Measurements from ENCODE around the gene SMTN.
A peak's percentile ranks its signal among the peaks of the same experiment; 100 is the strongest.
"Not testable (repeated sequence)": the region's sequence is repeated elsewhere in the genome, so short reads cannot be mapped to it uniquely, and the experiment has no call there.

The SMTN gene

DNA sequence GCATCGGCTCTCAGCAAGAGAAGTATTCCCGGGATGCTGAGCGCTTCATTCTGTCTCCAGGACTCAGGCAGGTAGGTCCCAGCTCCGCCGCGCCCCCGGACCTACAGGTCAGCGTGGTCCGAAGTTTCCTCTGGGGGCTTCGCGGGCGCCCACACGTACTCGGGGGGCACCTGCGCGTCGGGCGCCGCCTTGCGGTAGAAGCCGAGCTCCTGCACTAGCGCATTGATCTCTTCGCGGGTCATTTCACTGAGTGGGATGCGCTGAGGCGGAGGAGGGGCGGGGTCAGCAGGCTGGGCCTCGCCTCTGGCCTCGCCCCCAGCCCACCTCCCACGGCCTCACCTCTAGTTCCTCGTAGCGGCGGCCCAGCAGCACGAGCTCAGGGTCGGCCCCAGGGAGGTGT lies 23.8 kb downstream of the SMTN start:
- no peak overlapping the region for H3K27ac ChIP-seq
- TF ChIP-seq, protein P1, sequence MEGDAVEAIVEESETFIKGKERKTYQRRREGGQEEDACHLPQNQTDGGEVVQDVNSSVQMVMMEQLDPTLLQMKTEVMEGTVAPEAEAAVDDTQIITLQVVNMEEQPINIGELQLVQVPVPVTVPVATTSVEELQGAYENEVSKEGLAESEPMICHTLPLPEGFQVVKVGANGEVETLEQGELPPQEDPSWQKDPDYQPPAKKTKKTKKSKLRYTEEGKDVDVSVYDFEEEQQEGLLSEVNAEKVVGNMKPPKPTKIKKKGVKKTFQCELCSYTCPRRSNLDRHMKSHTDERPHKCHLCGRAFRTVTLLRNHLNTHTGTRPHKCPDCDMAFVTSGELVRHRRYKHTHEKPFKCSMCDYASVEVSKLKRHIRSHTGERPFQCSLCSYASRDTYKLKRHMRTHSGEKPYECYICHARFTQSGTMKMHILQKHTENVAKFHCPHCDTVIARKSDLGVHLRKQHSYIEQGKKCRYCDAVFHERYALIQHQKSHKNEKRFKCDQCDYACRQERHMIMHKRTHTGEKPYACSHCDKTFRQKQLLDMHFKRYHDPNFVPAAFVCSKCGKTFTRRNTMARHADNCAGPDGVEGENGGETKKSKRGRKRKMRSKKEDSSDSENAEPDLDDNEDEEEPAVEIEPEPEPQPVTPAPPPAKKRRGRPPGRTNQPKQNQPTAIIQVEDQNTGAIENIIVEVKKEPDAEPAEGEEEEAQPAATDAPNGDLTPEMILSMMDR (conservative IDR thresholded peaks at IDR 0.05): no peak

DNA sequence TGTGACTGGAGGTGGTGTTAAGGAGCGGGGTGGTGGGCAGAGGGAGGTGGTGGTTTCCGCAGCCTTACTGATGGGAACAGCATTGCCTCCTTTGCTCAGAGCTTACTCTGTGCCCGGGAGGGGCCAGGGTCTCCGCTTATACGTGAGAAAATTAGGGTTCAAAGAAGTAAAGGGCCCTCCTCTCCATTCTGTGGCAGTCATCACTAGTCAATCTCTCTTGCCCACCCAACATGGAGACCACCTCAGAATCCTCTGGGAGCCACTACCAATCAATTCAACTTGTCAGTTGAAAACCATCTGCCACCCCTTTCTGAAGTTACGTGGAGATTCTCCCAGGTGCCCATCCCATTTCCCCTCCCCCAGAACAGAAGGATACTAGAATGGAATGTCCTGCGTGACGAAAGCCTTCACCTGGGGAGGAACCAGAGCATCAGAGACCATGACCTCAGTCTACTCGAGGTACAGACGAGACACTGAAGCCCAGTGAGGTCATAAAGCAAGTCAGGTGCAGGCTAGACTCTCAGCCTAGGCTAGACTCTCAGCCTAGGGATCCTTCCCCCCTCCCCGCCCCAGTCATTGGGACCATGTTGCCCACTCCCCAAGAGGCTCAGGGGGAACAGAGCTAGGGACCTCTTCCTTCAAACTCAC lies 24.3 kb downstream of the SMTN start:
- peak overlapping the region; percentile 80; the same call in 1 of the 2 replicates for H3K27ac ChIP-seq
- TF ChIP-seq ZFX (IDR thresholded peaks at IDR 0.05): no peak
- TF ChIP-seq, protein P1 (conservative IDR thresholded peaks at IDR 0.05): no peak

DNA sequence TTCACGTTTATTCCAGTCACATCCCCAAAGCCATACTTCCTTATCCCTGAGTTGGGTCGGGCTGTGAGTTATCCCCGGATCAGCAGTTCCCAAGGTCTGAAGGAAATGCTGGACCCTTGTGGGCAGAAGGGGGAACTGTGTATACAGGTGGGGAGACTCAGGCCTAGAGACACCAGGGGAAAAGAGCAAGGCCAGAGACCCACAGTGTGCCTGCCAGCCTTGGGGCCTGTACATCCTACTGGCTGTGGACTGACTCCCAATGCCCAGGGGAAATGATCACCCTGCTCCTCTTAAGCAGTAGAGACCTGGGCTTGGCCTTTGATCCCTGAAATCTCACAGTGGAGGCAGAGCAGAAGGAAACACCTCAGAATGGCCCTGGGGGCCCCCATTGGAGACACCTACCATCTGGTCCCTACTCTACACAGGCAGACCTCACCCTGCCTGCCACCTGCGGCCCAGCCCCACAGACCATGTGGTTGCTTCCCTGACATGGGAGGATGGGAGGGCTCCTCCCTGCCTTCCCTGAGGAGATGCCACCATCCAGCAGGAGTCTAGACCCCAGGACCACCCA lies 25.0 kb downstream of the SMTN start:
- H3K27ac ChIP-seq: peak overlapping the region; percentile 80
- TF ChIP-seq ZFX (IDR thresholded peaks at IDR 0.05): no peak
- TF ChIP-seq, protein P1 (conservative IDR thresholded peaks at IDR 0.05): no peak

DNA sequence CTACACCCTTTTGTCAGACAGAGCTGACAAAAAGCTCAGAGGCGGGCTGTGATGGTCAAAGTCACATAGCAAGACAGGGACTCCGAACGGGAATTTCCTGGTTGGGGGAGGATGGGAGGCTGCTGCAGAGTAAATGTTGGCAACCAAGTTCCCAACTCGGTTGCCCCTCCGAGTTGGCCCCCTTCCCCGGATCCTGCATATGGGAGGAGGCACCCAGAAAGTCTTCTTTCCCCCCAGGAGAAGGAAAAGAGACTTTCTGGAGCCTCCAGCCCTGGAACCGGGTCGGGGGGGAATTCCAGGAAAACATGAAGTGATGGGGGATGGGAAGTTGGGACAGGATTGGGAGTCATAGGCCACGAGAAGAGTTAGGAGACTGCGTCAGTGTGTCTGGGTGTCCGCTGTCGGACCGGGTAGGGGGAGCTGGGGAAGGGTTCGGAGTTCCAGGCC lies 25.6 kb downstream of the SMTN start:
- peak overlapping the region; percentile 80 for H3K27ac ChIP-seq
- TF ChIP-seq, protein P1 (conservative IDR thresholded peaks at IDR 0.05): no peak
- TF ChIP-seq ZFX (IDR thresholded peaks at IDR 0.05): no peak

DNA sequence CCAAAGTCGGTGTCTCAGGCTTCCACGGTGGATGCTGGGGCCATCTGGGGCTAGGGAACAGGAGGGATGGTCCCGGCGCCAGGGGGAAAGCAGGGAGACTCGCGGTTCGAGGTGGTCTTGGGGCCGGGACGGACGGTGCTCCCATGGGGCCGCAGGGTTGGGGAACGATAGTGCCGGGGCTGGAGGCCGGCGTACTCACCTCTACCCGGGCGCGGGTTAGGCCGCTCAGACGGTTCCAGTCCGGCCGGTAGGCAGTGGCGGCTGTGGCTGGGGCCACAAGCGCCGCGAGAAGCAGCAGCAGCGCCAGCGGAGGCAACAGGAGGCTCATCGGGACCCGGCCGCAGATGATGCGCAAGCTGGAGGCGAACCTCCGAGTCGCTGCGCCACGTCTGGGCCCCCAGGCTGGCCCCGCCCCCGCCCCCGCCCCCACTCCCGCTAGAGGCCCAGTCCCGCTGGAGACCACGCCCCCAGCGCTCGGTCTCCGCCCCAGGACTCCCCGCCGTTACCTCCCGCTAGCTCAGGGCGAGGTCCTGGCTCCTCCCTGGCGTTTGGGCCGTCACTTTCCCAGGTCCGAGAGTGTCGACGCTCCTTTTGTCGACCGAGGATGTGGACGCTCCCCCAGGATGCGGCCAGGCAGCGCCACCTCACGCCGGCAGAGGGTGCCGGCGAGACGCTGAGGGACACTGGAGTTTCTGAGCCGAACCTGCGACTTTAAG lies 26.2 kb downstream of the SMTN start, which contains the start of gene SELENOM:
SELENOM (minus strand) TSS at position 391 of the 716 bp plus-strand sequence; CDS start at position 328, 63 bp downstream.
- peak within 1 kb of the TSS; percentile 80 for H3K27ac ChIP-seq
- peak; percentile 70; the same call in 1 of the 2 replicates for TF ChIP-seq ZFX (IDR thresholded peaks at IDR 0.05)
- TF ChIP-seq, protein P1 (conservative IDR thresholded peaks at IDR 0.05): peak; percentile 99

DNA sequence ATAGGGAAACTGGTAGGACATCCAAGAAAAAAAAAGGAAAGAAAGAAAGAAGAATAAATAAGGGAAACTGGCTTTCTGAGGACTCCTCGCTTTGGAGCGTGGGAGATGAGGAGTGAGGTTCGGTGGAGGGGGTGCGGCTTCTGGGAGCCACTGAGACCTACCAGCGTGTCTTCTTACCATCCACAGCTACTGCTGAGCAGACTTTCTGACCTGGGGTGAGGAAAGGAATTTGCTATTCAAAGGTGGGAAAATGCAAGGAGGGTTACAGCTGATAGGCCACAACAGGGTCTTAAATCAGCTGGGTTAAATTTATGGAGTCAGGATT lies 26.7 kb downstream of the SMTN start:
- TF ChIP-seq, protein P1 (conservative IDR thresholded peaks at IDR 0.05): peak; percentile 80
- TF ChIP-seq ZFX (IDR thresholded peaks at IDR 0.05): no peak
- H3K27ac ChIP-seq: peak overlapping the region; percentile 45

DNA sequence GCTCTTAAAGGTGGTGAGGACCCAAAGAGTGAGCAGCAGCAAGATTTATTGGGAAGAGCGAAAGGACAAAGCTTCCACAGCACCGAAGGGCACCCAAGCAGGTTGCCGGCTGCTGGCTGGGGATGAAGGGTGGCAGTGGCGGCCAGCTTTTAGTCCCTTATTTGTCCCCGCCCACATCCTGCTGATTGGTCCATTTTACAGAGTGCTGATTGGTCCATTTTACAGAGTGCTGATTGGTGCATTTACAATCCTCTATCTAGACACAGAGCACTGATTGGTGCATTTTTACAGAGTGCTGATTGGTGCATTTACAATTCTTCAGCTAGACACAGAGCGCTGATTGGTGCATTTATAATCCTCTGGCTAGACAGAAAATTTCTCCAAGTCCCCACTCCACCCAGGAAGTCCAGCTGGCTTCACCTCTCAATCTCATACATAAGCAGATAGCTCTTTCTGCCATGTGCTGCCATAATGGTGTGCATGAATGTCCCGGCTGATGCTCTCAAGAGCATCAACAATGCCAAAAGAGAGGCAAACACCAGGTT lies 31.5 kb downstream of the SMTN start:
- H3K27ac ChIP-seq: not testable (repeated sequence)
